MM.1S (cell line): Measurements from ENCODE around the gene OR52A1.

Experiments used
- EZH2 ChIP-seq: fragments of 300-600 bp; sonication (generic); optimal IDR thresholded peaks from 2 replicates; pipeline ENCODE3; 2017; ENCODE audit warnings: low read depth, mild to moderate bottlenecking, antibody characterized with exemption, low read length, mixed read lengths
- TF ChIP-seq, protein P1 (sequence below): fragments of 300-600 bp; sonication (generic); IDR thresholded peaks from 2 replicates; pipeline ENCODE4 v1.5.1; 2016; ENCODE audit warnings: antibody characterized with exemption, low read length, mixed read lengths

DNA sequence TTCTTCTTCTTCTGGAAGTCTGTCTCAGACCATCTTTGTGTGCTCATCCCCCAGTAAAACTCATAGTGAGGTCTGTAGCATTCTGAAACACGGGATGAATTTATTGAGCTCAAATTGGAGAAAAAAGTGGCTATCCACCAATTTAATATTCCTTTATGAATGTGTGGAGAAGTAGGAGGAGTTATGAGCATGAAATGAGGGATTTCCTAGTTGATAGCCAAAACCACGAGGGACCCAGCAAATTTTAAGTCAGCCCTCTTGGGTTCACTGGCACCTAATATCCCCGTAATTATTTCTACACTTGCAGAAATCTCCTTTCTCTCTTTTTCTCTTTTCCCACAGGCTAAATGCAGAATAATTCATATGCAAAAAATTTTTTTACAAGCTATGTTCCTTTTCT is at the start of gene OR52A1:
- TF ChIP-seq, protein P1, sequence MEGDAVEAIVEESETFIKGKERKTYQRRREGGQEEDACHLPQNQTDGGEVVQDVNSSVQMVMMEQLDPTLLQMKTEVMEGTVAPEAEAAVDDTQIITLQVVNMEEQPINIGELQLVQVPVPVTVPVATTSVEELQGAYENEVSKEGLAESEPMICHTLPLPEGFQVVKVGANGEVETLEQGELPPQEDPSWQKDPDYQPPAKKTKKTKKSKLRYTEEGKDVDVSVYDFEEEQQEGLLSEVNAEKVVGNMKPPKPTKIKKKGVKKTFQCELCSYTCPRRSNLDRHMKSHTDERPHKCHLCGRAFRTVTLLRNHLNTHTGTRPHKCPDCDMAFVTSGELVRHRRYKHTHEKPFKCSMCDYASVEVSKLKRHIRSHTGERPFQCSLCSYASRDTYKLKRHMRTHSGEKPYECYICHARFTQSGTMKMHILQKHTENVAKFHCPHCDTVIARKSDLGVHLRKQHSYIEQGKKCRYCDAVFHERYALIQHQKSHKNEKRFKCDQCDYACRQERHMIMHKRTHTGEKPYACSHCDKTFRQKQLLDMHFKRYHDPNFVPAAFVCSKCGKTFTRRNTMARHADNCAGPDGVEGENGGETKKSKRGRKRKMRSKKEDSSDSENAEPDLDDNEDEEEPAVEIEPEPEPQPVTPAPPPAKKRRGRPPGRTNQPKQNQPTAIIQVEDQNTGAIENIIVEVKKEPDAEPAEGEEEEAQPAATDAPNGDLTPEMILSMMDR = no peak
- TF ChIP-seq EZH2 = no peak
